ENCODE data around the gene PURB. TPM values are rescaled to one million over a fixed set of nuclear protein-coding genes. Genes with fewer than 3 reads are reported as not detected.
"Not testable (repeated sequence)": the region's sequence is repeated elsewhere in the genome, so short reads cannot be mapped to it uniquely, and the experiment has no call there.

PURB gene
- total and polyA plus RNA-seq, 4 donors: 0.92 to 11.4 (median 5.8) TPM

- not testable (repeated sequence) for DNase-seq (ENCODE audit: low spot score); H3K27me3 ChIP-seq (ENCODE audit: control insufficient read depth in 4 of 4, insufficient read depth in 4 of 4, low read length in 3 of 4); H3K9me3 ChIP-seq (ENCODE audit: control insufficient read depth in 4 of 4, low read length in 3 of 4); H3K27ac ChIP-seq (ENCODE audit: low read depth in 1 of 2, low read length in 2 of 2); H3K9ac ChIP-seq (ENCODE audit: low read depth in 1 of 2, low read length in 2 of 2); H3K4me3 ChIP-seq (ENCODE audit: low read depth in 1 of 3, low read length in 3 of 3)
- 87% methylated on average over 8 of the region's 8 CpGs for WGBS
- Histone ChIP-seq H3K36me3 (ENCODE audit: control insufficient read depth in 4 of 4, insufficient read depth in 3 of 4, low read depth in 1 of 4, low read length in 3 of 4) (peaks cover 0 to 21% (median 6%) of the 10 kb centered on the region in 4 donors), H3K4me1 (ENCODE audit: control insufficient read depth in 4 of 4, insufficient read depth in 4 of 4, low read length in 3 of 4) (peaks cover 1 to 12% (median 8%) of the 10 kb centered on the region in 4 donors)
Observed at GRCh38 chr7:44842675-44843074, 42.7 kb downstream of the PURB start.

GRCh38 chr7:44838751-44839150 is 46.6 kb downstream of the PURB start:
- Histone ChIP-seq H3K27me3 (ENCODE audit: control insufficient read depth in 4 of 4, insufficient read depth in 4 of 4, low read length in 3 of 4) (no peaks in the 10 kb centered on the region), H3K4me3 (ENCODE audit: low read depth in 1 of 3, low read length in 3 of 3) (no peak overlapping the region), H3K36me3 (ENCODE audit: control insufficient read depth in 4 of 4, insufficient read depth in 3 of 4, low read depth in 1 of 4, low read length in 3 of 4) (peaks cover 1 to 27% (median 13%) of the 10 kb centered on the region in 4 donors), H3K27ac (ENCODE audit: low read depth in 1 of 2, low read length in 2 of 2) (no peak overlapping the region), H3K4me1 (ENCODE audit: control insufficient read depth in 4 of 4, insufficient read depth in 4 of 4, low read length in 3 of 4) (no peaks in the 10 kb centered on the region), H3K9me3 (ENCODE audit: control insufficient read depth in 4 of 4, low read length in 3 of 4) (no peaks in the 10 kb centered on the region), H3K9ac (ENCODE audit: low read depth in 1 of 2, low read length in 2 of 2) (no peak overlapping the region)
- DNase-seq (ENCODE audit: low spot score): no peak
- TF ChIP-seq, protein P1, sequence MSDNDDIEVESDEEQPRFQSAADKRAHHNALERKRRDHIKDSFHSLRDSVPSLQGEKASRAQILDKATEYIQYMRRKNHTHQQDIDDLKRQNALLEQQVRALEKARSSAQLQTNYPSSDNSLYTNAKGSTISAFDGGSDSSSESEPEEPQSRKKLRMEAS (IDR thresholded peaks at IDR 0.05): no peak
- TF ChIP-seq TAF1 (conservative IDR thresholded peaks at IDR 0.05) (no peak), RAD21 (IDR thresholded peaks at IDR 0.05) (no peak), YY1 (IDR thresholded peaks at IDR 0.05) (no peak), HNF4A (conservative IDR thresholded peaks at IDR 0.05) (no peak), FOXA2 (IDR thresholded peaks at IDR 0.05) (no peak), NR2F2 (IDR thresholded peaks at IDR 0.05) (no peak), FOXA1 (IDR thresholded peaks at IDR 0.05) (no peak), EGR1 (IDR thresholded peaks at IDR 0.05; ENCODE audit: low read depth in 2 of 2) (no peak), ATF3 (IDR thresholded peaks at IDR 0.05) (no peak), REST (IDR thresholded peaks at IDR 0.05) (no peak)
- TF ChIP-seq, protein P2, sequence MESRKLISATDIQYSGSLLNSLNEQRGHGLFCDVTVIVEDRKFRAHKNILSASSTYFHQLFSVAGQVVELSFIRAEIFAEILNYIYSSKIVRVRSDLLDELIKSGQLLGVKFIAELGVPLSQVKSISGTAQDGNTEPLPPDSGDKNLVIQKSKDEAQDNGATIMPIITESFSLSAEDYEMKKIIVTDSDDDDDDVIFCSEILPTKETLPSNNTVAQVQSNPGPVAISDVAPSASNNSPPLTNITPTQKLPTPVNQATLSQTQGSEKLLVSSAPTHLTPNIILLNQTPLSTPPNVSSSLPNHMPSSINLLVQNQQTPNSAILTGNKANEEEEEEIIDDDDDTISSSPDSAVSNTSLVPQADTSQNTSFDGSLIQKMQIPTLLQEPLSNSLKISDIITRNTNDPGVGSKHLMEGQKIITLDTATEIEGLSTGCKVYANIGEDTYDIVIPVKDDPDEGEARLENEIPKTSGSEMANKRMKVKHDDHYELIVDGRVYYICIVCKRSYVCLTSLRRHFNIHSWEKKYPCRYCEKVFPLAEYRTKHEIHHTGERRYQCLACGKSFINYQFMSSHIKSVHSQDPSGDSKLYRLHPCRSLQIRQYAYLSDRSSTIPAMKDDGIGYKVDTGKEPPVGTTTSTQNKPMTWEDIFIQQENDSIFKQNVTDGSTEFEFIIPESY (IDR thresholded peaks at IDR 0.05): no peak
- WGBS: 90% methylated on average over 2 of the region's 2 CpGs

- 81% methylated on average over 3 of the region's 3 CpGs for WGBS
- H3K36me3 ChIP-seq (ENCODE audit: control insufficient read depth in 4 of 4, insufficient read depth in 3 of 4, low read depth in 1 of 4, low read length in 3 of 4): peaks cover 7 to 34% (median 17%) of the 10 kb centered on the region in 4 donors
- H3K9ac ChIP-seq (ENCODE audit: low read depth in 1 of 2, low read length in 2 of 2): no peak overlapping the region
- no peak overlapping the region for H3K4me3 ChIP-seq (ENCODE audit: low read depth in 1 of 3, low read length in 3 of 3)
- DNase-seq (ENCODE audit: low spot score): no peak
- H3K4me1 ChIP-seq (ENCODE audit: control insufficient read depth in 4 of 4, insufficient read depth in 4 of 4, low read length in 3 of 4): no peaks in the 10 kb centered on the region
- no peaks in the 10 kb centered on the region for H3K9me3 ChIP-seq (ENCODE audit: control insufficient read depth in 4 of 4, low read length in 3 of 4)
- no peak overlapping the region for H3K27ac ChIP-seq (ENCODE audit: low read depth in 1 of 2, low read length in 2 of 2)
- H3K27me3 ChIP-seq (ENCODE audit: control insufficient read depth in 4 of 4, insufficient read depth in 4 of 4, low read length in 3 of 4): no peaks in the 10 kb centered on the region
- TF ChIP-seq NR2F2 (IDR thresholded peaks at IDR 0.05) (no peak), FOXA2 (IDR thresholded peaks at IDR 0.05) (no peak), JUND (IDR thresholded peaks at IDR 0.05) (no peak), GABPA (IDR thresholded peaks at IDR 0.05 in 1 of 2, conservative IDR thresholded peaks at IDR 0.05 in 1 of 2) (no peak), REST (IDR thresholded peaks at IDR 0.05) (no peak), EGR1 (IDR thresholded peaks at IDR 0.05; ENCODE audit: low read depth in 2 of 2) (no peak), HNF4A (conservative IDR thresholded peaks at IDR 0.05) (no peak), FOXA1 (IDR thresholded peaks at IDR 0.05) (no peak), YY1 (IDR thresholded peaks at IDR 0.05) (no peak)
- TF ChIP-seq, protein P1 (IDR thresholded peaks at IDR 0.05): no peak
- TF ChIP-seq, protein P3, sequence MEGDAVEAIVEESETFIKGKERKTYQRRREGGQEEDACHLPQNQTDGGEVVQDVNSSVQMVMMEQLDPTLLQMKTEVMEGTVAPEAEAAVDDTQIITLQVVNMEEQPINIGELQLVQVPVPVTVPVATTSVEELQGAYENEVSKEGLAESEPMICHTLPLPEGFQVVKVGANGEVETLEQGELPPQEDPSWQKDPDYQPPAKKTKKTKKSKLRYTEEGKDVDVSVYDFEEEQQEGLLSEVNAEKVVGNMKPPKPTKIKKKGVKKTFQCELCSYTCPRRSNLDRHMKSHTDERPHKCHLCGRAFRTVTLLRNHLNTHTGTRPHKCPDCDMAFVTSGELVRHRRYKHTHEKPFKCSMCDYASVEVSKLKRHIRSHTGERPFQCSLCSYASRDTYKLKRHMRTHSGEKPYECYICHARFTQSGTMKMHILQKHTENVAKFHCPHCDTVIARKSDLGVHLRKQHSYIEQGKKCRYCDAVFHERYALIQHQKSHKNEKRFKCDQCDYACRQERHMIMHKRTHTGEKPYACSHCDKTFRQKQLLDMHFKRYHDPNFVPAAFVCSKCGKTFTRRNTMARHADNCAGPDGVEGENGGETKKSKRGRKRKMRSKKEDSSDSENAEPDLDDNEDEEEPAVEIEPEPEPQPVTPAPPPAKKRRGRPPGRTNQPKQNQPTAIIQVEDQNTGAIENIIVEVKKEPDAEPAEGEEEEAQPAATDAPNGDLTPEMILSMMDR (IDR thresholded peaks at IDR 0.05; ENCODE audit: low read depth, low read length, missing input control): no peak
Observed at GRCh38 chr7:44827567-44827966, 57.8 kb downstream of the PURB start.

Data from liver (tissue), 9 donors.